Umbilical cord (tissue), 2 donors: ENCODE data around the gene ZNF208. TPM values are rescaled to one million over a fixed set of nuclear protein-coding genes. Genes with fewer than 3 reads are reported as not detected.
"Not testable (repeated sequence)": the region's sequence is repeated elsewhere in the genome, so short reads cannot be mapped to it uniquely, and the experiment has no call there.

ENCODE experiments used
- DNase-seq: peaks from one replicate; pipeline ENCODE4 v3.0.0-alpha.2; 2015; ENCODE audit warnings: low spot score
- total RNA-seq: library from RNA; depleted of rRNA; stranded (reverse); fragments of >200 nt; gene quantifications from one replicate; pipeline ENCODE4 v1.2.3, GENCODE V29; 2014; ENCODE audit warnings: low replicate concordance; ENCODE audit not compliant: insufficient read depth

The ZNF208 gene
- 10.8 TPM for total RNA-seq

- not testable (repeated sequence) for DNase-seq
These were observed at the start of gene ZNF208 for GRCh38 chr19:22010437-22011143. Gene ZNF208 (minus strand): TSS chr19:22010943. CDS start chr19:22010794, 149 bp downstream.

- no peak for DNase-seq
These were observed 41.9 kb upstream of the ZNF208 start for GRCh38 chr19:22052644-22053013.

GRCh38 chr19:22041151-22041550, 30.4 kb upstream of the ZNF208 start:
- not testable (repeated sequence) for DNase-seq

DNA sequence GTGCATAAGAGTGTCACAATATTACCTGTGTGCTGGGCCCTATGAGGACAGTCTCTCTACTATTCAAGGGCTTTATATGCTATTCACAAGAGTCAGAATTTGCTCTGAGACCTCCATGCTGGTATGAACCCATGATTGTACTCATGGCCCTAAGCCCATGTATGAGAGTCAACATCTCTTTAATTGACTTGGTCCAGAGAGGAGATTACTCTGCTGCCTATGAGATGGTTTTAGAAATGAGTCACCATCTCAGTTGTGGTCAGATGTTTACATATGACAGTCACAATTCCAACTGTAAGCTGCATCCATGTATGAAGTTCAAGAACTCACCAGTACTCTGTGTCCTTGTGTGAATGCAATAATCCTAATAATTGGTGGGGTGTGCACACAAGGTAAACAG, 19.9 kb upstream of the ZNF208 start:
- no peak for DNase-seq

GRCh38 chr19:22026687-22027086, 15.9 kb upstream of the ZNF208 start:
- no peak for DNase-seq

DNA sequence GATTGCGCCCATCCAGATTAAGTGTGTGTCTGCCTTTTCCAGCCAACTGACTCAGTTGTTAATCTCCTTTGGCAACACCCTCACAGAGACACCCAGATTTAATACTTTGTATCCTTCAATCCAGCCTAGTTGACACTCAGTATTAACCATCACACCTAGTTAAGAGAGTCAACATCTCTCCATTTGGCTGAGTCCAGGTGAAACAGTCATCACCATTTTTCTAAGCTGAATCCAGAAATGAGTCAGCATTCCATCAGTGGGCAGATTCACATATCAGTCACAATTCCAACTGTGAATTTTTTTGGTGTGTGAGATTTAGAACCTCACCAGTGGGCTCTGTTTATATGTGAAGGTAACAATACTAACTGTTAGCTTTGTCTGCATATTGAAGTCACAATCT, 14.8 kb upstream of the ZNF208 start:
- not testable (repeated sequence) for DNase-seq

GRCh38 chr19:21970466-21970865, 40.3 kb downstream of the ZNF208 start:
- DNase-seq: no peak

- DNase-seq: no peak
These were observed 63.0 kb downstream of the ZNF208 start for GRCh38 chr19:21947775-21948174.

GRCh38 chr19:21940684-21941083, 70.1 kb downstream of the ZNF208 start:
- no peak for DNase-seq

- no peak for DNase-seq
These were observed 76.2 kb downstream of the ZNF208 start for GRCh38 chr19:21934593-21934992.

DNA sequence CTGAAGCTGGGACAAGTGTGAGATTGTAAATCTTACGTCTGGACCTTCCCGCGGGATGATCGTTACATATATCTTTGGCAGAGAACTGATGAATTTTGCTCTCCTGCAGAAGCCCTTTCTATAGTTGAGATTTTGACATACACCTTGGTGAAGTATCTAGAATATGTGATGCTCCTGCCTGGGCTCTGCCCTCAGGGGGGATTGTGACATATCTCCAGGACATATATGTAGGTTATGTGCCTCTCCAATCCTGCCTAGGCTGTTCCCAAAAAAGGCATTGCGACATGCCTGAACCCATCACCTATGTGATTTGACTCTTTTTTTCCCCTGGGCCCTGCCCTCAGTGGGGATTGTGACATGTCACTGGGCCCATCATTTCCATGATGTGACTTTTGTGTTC, 76.6 kb downstream of the ZNF208 start:
- no peak for DNase-seq

DNA sequence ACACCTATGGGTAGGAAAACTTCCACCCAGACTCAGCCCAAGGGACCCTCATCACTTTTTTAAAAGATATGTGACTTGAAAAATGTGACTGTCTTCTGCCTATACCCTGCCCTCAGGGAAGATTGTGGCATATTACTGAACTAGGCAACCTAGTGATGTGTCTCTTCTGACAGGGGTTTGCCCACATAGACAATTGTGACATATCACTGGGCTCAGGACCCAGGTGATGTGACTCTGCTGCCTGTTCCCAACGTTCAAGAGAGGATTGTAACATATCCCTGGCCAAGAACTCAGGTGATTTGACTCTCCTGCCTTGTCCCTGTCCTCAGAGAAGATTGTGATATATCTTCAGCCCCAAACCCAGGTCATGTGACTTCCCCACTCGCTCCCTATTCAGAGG, 88.5 kb downstream of the ZNF208 start:
- no peak for DNase-seq

DNA sequence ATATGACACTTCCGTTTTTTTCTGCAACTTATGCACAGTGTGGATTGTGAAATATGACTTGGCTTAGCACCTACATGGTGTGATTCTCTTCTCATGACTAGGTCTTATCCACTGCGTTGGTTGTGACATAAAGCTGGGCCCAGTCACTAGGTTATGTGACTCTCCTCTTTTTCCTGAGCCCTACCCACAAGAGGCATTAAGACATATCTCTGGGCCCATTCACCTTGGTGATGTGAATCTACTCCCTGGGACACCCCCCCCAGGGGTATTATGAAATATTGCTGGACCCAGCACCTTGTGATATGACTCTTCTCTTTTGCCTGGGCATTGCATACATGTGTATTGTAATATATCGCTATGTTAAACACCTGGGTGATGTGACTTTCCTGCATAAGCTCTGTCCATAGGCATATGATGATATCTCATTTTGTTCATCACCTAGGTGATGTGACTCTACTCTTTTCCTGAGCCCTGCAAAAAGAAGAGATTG, 89.0 kb downstream of the ZNF208 start:
- DNase-seq: no peak

DNA sequence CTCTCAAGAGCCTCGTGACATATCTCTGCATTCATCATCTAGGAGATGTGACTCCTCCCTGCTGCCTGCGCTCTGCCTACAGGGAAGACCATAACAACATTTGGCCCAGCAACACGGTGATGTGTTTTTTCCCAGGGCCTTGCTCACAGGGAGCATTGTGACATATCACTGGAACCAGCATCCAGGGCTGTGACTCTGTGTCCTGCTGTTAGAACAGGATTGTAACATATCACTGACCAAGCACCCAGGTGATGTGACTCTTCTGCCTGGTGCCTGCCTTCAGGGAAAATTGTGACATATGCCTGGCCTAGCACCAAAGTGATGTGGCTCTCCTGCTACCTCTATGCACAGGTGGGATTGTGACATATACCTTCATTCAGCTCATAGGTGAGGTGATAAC, 95.3 kb downstream of the ZNF208 start:
- no peak for DNase-seq

DNA sequence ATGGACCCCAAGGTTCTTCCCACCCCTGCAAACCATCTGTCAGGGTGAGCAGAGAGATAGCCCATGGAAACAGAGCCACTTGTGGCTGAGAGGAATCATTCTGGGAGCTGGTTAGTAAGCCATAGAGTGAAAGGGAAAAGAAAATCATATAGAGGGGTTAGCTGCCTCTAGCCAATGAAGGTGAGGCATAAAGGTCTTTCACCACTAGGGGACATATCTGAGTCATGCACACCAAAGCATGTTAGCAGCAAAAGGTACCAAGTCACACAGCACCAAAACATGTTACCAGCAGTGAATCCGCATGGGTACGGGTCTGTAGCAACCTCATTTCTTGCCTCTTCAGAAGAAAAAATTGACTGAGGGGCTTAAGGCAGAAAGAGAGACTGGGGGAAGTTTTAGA, 98.1 kb downstream of the ZNF208 start:
- no peak for DNase-seq

DNA sequence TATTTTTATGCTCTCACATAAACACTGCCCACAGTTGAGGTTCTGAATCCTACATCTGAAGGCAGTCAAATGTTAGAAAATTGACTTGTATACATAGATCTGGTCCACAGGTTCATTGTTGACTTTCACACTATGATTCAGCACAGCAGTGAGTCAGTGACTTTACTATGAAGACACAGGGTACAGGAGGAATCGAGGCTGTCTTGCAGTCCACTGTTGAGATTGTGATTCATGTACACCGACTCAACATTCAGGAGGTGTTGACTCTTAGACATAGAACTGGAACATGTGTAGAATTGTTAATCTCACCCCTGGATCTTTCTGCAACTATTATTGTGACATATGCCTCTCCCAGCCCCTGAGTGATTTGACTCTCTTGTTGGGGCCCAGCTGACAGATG, 100.4 kb downstream of the ZNF208 start:
- no peak for DNase-seq

- DNase-seq: no peak
These were observed 102.7 kb downstream of the ZNF208 start for GRCh38 chr19:21908066-21908465.

DNA sequence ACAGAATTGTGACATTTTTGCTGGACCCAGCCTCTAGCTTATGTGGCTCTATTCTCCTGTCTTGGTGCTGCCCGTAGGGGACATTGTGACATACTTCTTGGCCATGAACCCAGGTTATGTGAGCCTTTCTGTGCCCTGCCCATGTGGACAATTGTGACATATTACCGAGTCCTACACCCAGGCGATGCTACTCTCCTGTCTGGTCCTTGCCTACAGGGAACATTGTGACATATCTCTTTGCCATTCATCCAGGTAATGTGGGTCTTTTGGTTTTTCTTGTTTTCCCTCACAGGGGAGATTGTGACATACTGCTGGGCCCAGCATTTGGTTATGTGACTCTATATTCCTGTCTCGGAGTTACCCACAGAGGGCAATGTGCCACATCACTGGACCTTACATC, 103.2 kb downstream of the ZNF208 start:
- DNase-seq: no peak

- no peak for DNase-seq
These were observed 108.2 kb downstream of the ZNF208 start for GRCh38 chr19:21902571-21902970.

DNA sequence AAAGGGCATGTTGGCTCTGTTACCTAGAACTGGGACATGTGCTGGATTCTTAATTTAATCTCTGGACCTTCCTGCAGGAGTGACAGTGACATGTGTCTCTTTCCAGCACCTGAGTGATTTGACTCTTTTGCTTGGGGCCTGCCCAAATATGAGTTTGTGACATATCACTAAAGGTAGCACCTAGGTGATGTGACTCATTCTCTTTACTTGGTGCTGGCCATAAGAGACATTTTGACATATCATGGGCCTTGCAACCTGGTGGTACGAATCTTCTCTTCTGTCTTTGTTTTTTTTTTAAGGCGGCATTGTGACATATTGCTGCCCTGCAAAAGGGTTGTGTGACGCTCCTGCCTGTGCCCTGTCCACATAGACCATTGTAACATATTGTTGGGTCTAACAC, 108.9 kb downstream of the ZNF208 start:
- DNase-seq: no peak

DNA sequence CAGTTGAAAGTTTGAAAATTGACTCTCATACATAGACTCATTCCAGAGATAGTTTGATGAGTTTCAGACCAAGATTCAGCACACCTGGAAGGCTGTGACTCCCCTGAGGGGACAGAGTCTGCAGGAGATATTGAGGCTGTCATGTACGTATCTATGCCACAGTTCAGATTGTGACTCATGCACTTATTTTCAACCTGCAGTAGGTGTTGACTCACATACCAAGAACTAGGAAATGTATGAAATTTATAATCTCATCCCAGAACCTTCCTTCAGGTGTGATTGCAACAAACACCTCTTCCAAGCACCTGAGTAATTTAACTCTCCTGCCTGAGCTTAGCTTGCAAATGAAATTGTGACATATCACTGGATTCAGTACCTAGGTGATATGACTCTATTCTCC, 110.3 kb downstream of the ZNF208 start:
- no peak for DNase-seq

- DNase-seq: no peak
These were observed 119.7 kb downstream of the ZNF208 start for GRCh38 chr19:21891086-21891485.

GRCh38 chr19:21890017-21890416, 120.7 kb downstream of the ZNF208 start:
- DNase-seq: not testable (repeated sequence)

GRCh38 chr19:21885516-21885915, 125.2 kb downstream of the ZNF208 start:
- DNase-seq: not testable (repeated sequence)
